Ovary (tissue), 3 donors: ENCODE data around the gene PBX4.

Experiments
- CTCF ChIP-seq, 3 donors: fragments of 450-650 bp in 2 of 3; fragments of 200-600 bp in 1 of 3; IDR thresholded peaks; one replicate each; pipeline versions ENCODE4 v1.5.1 to v1.8.0; 2016 to 2022; ENCODE audit warnings: antibody characterized with exemption in 3 of 3, mild to moderate bottlenecking in 1 of 3
- EP300 ChIP-seq: sonication (generic); formaldehyde crosslinking; IDR thresholded peaks from one replicate; pipeline ENCODE4 v1.6.1; 2017; ENCODE audit warnings: antibody characterized with exemption
- donor health status: DM: no; HTN: no; CAD: no.

- TF ChIP-seq CTCF (IDR thresholded peaks at IDR 0.05): no peak
- no peak for TF ChIP-seq EP300
Measured at GRCh38 chr19:19559931-19560330, 58.6 kb downstream of the PBX4 start.
